GM19455 (cell line): ENCODE data around the gene NEURL1B.

ENCODE experiments used
- ATAC-seq: cut with Tn5 transposase; IDR thresholded peaks from one replicate; pipeline ENCODE4 v1.9.1; 2021; ENCODE audit not compliant: unreplicated experiment

The NEURL1B gene

GRCh38 chr5:172632346-172633092 is 8.5 kb upstream of the NEURL1B start:
- no peak for ATAC-seq

- no peak for ATAC-seq
Measured at GRCh38 chr5:172633403-172633970, 7.6 kb upstream of the NEURL1B start.

GRCh38 chr5:172634106-172634899 is 6.8 kb upstream of the NEURL1B start:
- ATAC-seq, result no peak

- no peak for ATAC-seq
Measured at GRCh38 chr5:172635038-172635437, 6.0 kb upstream of the NEURL1B start.

- ATAC-seq, result no peak
Measured at GRCh38 chr5:172636279-172637050, 4.6 kb upstream of the NEURL1B start.

GRCh38 chr5:172637110-172637580 is 3.9 kb upstream of the NEURL1B start:
- no peak for ATAC-seq

GRCh38 chr5:172637740-172638139 is 3.3 kb upstream of the NEURL1B start:
- no peak for ATAC-seq

GRCh38 chr5:172638209-172638768 is 2.8 kb upstream of the NEURL1B start:
- no peak for ATAC-seq

- ATAC-seq, result no peak
Measured at GRCh38 chr5:172640139-172640538, 924 bp upstream of the NEURL1B start.

GRCh38 chr5:172641359-172642050 is 442 bp downstream of the NEURL1B start:
- peak; percentile 24 for ATAC-seq

GRCh38 chr5:172642051-172642409 is 967 bp downstream of the NEURL1B start:
- ATAC-seq, result no peak

- ATAC-seq, result no peak
Measured at GRCh38 chr5:172642486-172642885, 1.4 kb downstream of the NEURL1B start.

- no peak for ATAC-seq
Measured at GRCh38 chr5:172642926-172643871, 2.1 kb downstream of the NEURL1B start.

GRCh38 chr5:172644266-172644665 is 3.2 kb downstream of the NEURL1B start:
- no peak for ATAC-seq

GRCh38 chr5:172644711-172645110 is 3.6 kb downstream of the NEURL1B start:
- ATAC-seq, result no peak

- no peak for ATAC-seq
Measured at GRCh38 chr5:172645271-172646055, 4.4 kb downstream of the NEURL1B start.

GRCh38 chr5:172646716-172647285 is 5.7 kb downstream of the NEURL1B start:
- no peak for ATAC-seq
